Activated T-helper 9 cell treated with anti-CD3 and anti-CD28 coated beads, Interleukin-2, amount 50 U/mL, for 16 hours (primary cell): Measurements from ENCODE around the gene PIPOX.

Experiments
- DNase-seq: peaks from one replicate; pipeline ENCODE4 v3.0.0-alpha.2; 2020; ENCODE audit warnings: low read depth

Gene PIPOX

DNA sequence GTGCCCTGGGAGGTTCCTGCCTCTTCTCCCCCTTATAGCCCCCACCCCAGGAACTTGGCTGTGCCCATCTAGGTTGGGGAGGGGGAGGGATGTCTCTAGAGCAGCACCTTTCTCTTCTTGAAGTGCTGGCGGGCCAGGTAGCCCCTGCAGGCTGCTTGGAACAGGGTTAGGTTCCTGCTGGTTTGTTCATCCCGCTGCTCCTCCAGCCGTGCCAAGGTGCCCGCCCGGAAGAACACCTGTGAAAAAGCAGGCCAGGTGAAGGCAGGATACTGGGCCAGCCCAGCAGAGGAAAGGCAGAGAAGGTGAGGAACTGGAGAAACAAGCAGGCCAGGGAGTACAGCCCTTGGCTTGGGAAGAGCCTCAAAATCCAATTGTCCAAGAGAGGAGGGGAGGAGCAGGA is 56.6 kb downstream of the PIPOX start:
- DNase-seq = no peak

DNA sequence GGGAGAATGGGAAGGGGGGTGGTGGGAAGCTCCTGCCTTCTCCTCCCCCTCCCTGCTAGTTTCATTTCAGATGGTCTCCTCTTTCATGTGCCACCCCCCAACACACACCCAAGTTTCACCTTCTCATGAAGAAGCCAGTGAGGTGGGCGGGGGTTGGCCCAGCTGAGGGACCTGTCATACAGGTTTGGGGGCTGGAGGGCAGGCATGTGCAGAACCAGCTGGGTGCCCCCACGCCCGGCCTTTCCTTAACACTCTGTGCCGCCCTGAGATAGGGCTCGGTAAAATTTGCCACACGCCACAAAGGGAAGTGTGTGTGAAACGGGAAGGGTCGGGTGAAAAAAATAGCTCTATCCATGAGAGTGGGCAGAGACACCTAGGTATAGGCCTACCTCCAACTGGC is 57.4 kb downstream of the PIPOX start:
- no peak for DNase-seq

GRCh38 chr17:29102046-29102445 is 59.1 kb downstream of the PIPOX start:
- no peak for DNase-seq

GRCh38 chr17:29102741-29103181 is 59.8 kb downstream of the PIPOX start:
- no peak for DNase-seq

- no peak for DNase-seq
These were observed 60.4 kb downstream of the PIPOX start for GRCh38 chr17:29103341-29103740.
